H1 (cell line): ENCODE data around the gene TSC22D3. TPM values are rescaled to one million over a fixed set of nuclear protein-coding genes. Genes with fewer than 3 reads are reported as not detected.

ENCODE experiments used
- CTCF ChIA-PET: fragments of 300-600 bp; sonication (Branson Sonifier 250); formaldehyde crosslinking; loops from one replicate; lab custom pipeline; 2021; ENCODE audit not compliant: partially characterized antibody; lab: Charles Lee
- POLR2A ChIA-PET: fragments of 300-600 bp; sonication (Branson Sonifier 250); formaldehyde crosslinking; loops from one replicate; lab custom pipeline; 2021; ENCODE audit warnings: inconsistent platforms; ENCODE audit not compliant: partially characterized antibody; lab: Charles Lee
- DNase-seq, 2 experiments: peaks; one replicate each; pipeline versions ENCODE4 v3.0.0 to v3.0.0-alpha.2; 2010 to 2022; ENCODE audit warnings: low spot score in 2 of 2, low read depth in 1 of 2, mixed read lengths in 1 of 2
- FAIRE-seq: peaks from 2 replicates; lab custom pipeline; 2011; peaks lifted over from hg19 to GRCh38; lab: Jason Lieb, UNC
- H2AFZ ChIP-seq: 2 replicates; pipeline ENCODE4 v1.8.1; 2012; ENCODE audit warnings: low read length, inconsistent platforms
- H2AK5ac ChIP-seq: 2 replicates; pipeline ENCODE4 v1.6.1; 2013; ENCODE audit warnings: low read depth, low read length
- H2BK120ac ChIP-seq: replicated peaks from 2 replicates; pipeline ENCODE3; 2013; ENCODE audit warnings: low read depth, low read length, inconsistent platforms
- H2BK12ac ChIP-seq: 2 replicates; pipeline ENCODE4 v1.6.1; 2013; ENCODE audit warnings: low read depth, low read length
- H2BK15ac ChIP-seq: 2 replicates; pipeline ENCODE4 v1.6.1; 2013; ENCODE audit warnings: low read length
- H2BK20ac ChIP-seq: 2 replicates; pipeline ENCODE4 v1.6.1; 2013; ENCODE audit warnings: low read length
- H2BK5ac ChIP-seq: 2 replicates; pipeline ENCODE4 v1.6.1; 2013; ENCODE audit warnings: low read depth, low read length
- H3K14ac ChIP-seq: 2 replicates; pipeline ENCODE4 v1.6.1; 2013; ENCODE audit warnings: inconsistent platforms; ENCODE audit not compliant: insufficient read length
- H3K18ac ChIP-seq: 2 replicates; pipeline ENCODE4 v1.6.1; 2013; ENCODE audit warnings: low read length; ENCODE audit errors: extremely low read depth
- H3K23ac ChIP-seq: 2 replicates; pipeline ENCODE4 v1.6.1; 2013; ENCODE audit warnings: inconsistent platforms; ENCODE audit not compliant: insufficient read length
- H3K23me2 ChIP-seq: 2 replicates; pipeline ENCODE4 v1.6.1; 2013; ENCODE audit warnings: low read depth, low read length
- H3K27ac ChIP-seq: 2 replicates; pipeline ENCODE4 v1.6.1; 2011; ENCODE audit warnings: low read depth, low read length, inconsistent platforms
- H3K27me3 ChIP-seq, 4 experiments: replicated peaks in 1 of 4; 1 replicate in 1 of 4; 2 replicates in 3 of 4; pipeline versions ENCODE4 v1.6.1 to v1.8.1; 2011 to 2013; ENCODE audit warnings: low read length in 3 of 4, mild to moderate bottlenecking in 3 of 4, inconsistent platforms in 2 of 4, mixed read lengths in 2 of 4, moderate library complexity in 1 of 4; ENCODE audit not compliant: control insufficient read depth in 3 of 4, insufficient read depth in 3 of 4; ENCODE audit errors: extremely low read depth in 1 of 4
- H3K36me3 ChIP-seq, 4 experiments: 2 replicates each; pipeline versions ENCODE4 v1.6.1 to v1.8.1; 2011 to 2013; ENCODE audit warnings: mild to moderate bottlenecking in 4 of 4, low read length in 3 of 4, moderate library complexity in 2 of 4, control low read depth in 1 of 4, inconsistent platforms in 1 of 4; ENCODE audit not compliant: insufficient read depth in 4 of 4, control insufficient read depth in 2 of 4
- H3K4ac ChIP-seq: replicated peaks from 2 replicates; pipeline ENCODE3; 2013; ENCODE audit warnings: low read length, low read depth, mixed read lengths, inconsistent platforms; ENCODE audit not compliant: insufficient read length
- H3K4me1 ChIP-seq, 4 experiments: replicated peaks in 1 of 4; 1 replicate in 1 of 4; 2 replicates in 3 of 4; pipeline versions ENCODE4 v1.6.1 to v1.8.1; 2011 to 2013; ENCODE audit warnings: low read length in 3 of 4, inconsistent platforms in 2 of 4, mixed read lengths in 1 of 4; ENCODE audit not compliant: insufficient read depth in 4 of 4, control insufficient read depth in 3 of 4
- H3K4me2 ChIP-seq, 2 experiments: 2 replicates each; pipeline versions ENCODE4 v1.6.1 to v1.8.1; 2011 to 2013; ENCODE audit warnings: low read depth in 2 of 2, low read length in 2 of 2, control low read depth in 1 of 2, inconsistent platforms in 1 of 2, mild to moderate bottlenecking in 1 of 2; ENCODE audit not compliant: insufficient read depth in 1 of 2
- H3K4me3 ChIP-seq, 4 experiments: fragments of 200-600, 300-600 bp in 1 of 4; sonication (generic), shearing (Covaris generic), sonication (Bioruptor Twin) in 1 of 4; 2 replicates each; pipeline versions ENCODE4 v1.5.1 to v1.8.1; 2011 to 2016; ENCODE audit warnings: low read length in 4 of 4, low read depth in 3 of 4, control low read depth in 2 of 4, inconsistent platforms in 2 of 4, mild to moderate bottlenecking in 2 of 4, mixed read lengths in 1 of 4, moderate library complexity in 1 of 4; ENCODE audit not compliant: insufficient read depth in 2 of 4; ENCODE audit errors: extremely low read depth in 1 of 4
- H3K56ac ChIP-seq: replicated peaks from 2 replicates; pipeline ENCODE3; 2013; ENCODE audit warnings: low read depth, mild to moderate bottlenecking, mixed read lengths, low read length, inconsistent platforms; ENCODE audit not compliant: insufficient read length
- H3K79me1 ChIP-seq: 2 replicates; pipeline ENCODE4 v1.6.1; 2013; ENCODE audit warnings: low read depth, low read length, control low read depth
- H3K79me2 ChIP-seq, 2 experiments: 2 replicates each; pipeline versions ENCODE4 v1.6.1 to v1.8.1; 2012 to 2013; ENCODE audit warnings: low read length in 2 of 2, mild to moderate bottlenecking in 2 of 2, inconsistent platforms in 1 of 2; ENCODE audit not compliant: insufficient read depth in 2 of 2, control insufficient read depth in 1 of 2
- H3K9ac ChIP-seq, 4 experiments: replicated peaks in 1 of 4; 1 replicate in 1 of 4; 2 replicates in 3 of 4; pipeline versions ENCODE4 v1.6.1 to v1.8.1; 2011 to 2013; ENCODE audit warnings: low read depth in 3 of 4, low read length in 3 of 4, control low read depth in 2 of 4, mild to moderate bottlenecking in 2 of 4, moderate library complexity in 2 of 4, inconsistent platforms in 1 of 4; ENCODE audit errors: extremely low read depth in 1 of 4
- H3K9me3 ChIP-seq, 2 experiments: 2 replicates each; pipeline versions ENCODE4 v1.6.1 to v1.8.1; 2012 to 2013; ENCODE audit warnings: mild to moderate bottlenecking in 2 of 2, moderate library complexity in 2 of 2, control low read depth in 1 of 2, inconsistent platforms in 1 of 2, low read depth in 1 of 2, low read length in 1 of 2, mixed read lengths in 1 of 2; ENCODE audit not compliant: insufficient read depth in 2 of 2
- H4K20me1 ChIP-seq, 2 experiments: replicated peaks in 1 of 2; 2 replicates each; pipeline versions ENCODE3 to v1.8.1; 2011 to 2013; ENCODE audit warnings: inconsistent platforms in 2 of 2, low read length in 2 of 2, mild to moderate bottlenecking in 1 of 2; ENCODE audit not compliant: insufficient read depth in 2 of 2, control insufficient read depth in 1 of 2
- H4K5ac ChIP-seq: 2 replicates; pipeline ENCODE4 v1.6.1; 2013; ENCODE audit warnings: low read length, low read depth, mixed read lengths, inconsistent platforms; ENCODE audit not compliant: insufficient read length
- H4K8ac ChIP-seq: 2 replicates; pipeline ENCODE4 v1.8.0; 2013; ENCODE audit warnings: mild to moderate bottlenecking, moderate library complexity, low read length, inconsistent platforms; ENCODE audit not compliant: insufficient read depth; ENCODE audit errors: extremely low read depth
- H4K91ac ChIP-seq: replicated peaks from 2 replicates; pipeline ENCODE3; 2013; ENCODE audit warnings: low read length, mixed read lengths, inconsistent platforms; ENCODE audit not compliant: insufficient read length
- ATF2 ChIP-seq: IDR thresholded peaks from 2 replicates; pipeline ENCODE4 v1.6.1; 2012; ENCODE audit warnings: low read length, inconsistent platforms
- CHD1 ChIP-seq: IDR thresholded peaks from 2 replicates; pipeline ENCODE4 v1.6.1; 2012; ENCODE audit warnings: low read depth, low read length, improper control_type of control experiment
- CTBP2 ChIP-seq: IDR thresholded peaks from 2 replicates; pipeline ENCODE4 v1.7.0; 2011; ENCODE audit warnings: borderline replicate concordance, mild to moderate bottlenecking, moderate library complexity, mixed read lengths, low read length; ENCODE audit not compliant: insufficient read depth, insufficient read length
- GABPA ChIP-seq: IDR thresholded peaks from 2 replicates; pipeline ENCODE4 v1.6.1; 2011; ENCODE audit warnings: mild to moderate bottlenecking, low read length, moderate library complexity, borderline replicate concordance; ENCODE audit not compliant: insufficient read depth
- GTF2F1 ChIP-seq: IDR thresholded peaks from 2 replicates; pipeline ENCODE4 v1.6.1; 2012; ENCODE audit warnings: low read depth, low read length, improper control_type of control experiment, borderline replicate concordance
- POLR2AphosphoS5 ChIP-seq: IDR thresholded peaks from 2 replicates; pipeline ENCODE4 v1.6.1; 2011; ENCODE audit warnings: low read depth, low read length
- SP1 ChIP-seq: IDR thresholded peaks from 2 replicates; pipeline ENCODE4 v1.6.1; 2011; ENCODE audit warnings: low read depth, low read length
- TCF12 ChIP-seq: IDR thresholded peaks from 2 replicates; pipeline ENCODE4 v1.6.1; 2011; ENCODE audit warnings: low read depth, mild to moderate bottlenecking, low read length
- TEAD4 ChIP-seq: IDR thresholded peaks from 2 replicates; pipeline ENCODE4 v1.6.1; 2012; ENCODE audit warnings: low read depth, low read length, inconsistent platforms, mixed read lengths
- YY1 ChIP-seq: IDR thresholded peaks from 2 replicates; pipeline ENCODE4 v1.6.1; 2011; ENCODE audit warnings: low read depth, mild to moderate bottlenecking, low read length
- WGBS, 2 experiments: shearing (Covaris generic) in 1 of 2; methylation state at CpG; one replicate each; pipeline versions ENCODE4 v1.1.6 to v1.1.7; 2013 to 2015; ENCODE audit warnings: low lambda C conversion rate in 2 of 2, mixed read lengths in 2 of 2, inconsistent platforms in 1 of 2, low coverage in 1 of 2, missing lambda C conversion rate in 1 of 2; ENCODE audit not compliant: insufficient replicate concordance in 2 of 2, insufficient coverage in 1 of 2, insufficient read length in 1 of 2; ENCODE audit errors: extremely low coverage in 1 of 2, missing lambda C conversion rate in 1 of 2; 5-methylcytosine and 5-hydroxymethylcytosine counted together
- polyA plus RNA-seq, 7 experiments: library from polyadenylated mRNA; depleted of rRNA in 3 of 7; stranded (reverse) in 5 of 7; unstranded in 2 of 7; fragments of >200 nt in 5 of 7; fragments of 200-250 nt in 2 of 7; gene quantifications; 1 replicate in 5 of 7; 2 replicates in 1 of 7; 4 replicates in 1 of 7; pipeline versions ENCODE4 v1.2.1 to v1.2.3, GENCODE V29; 2011 to 2013; ENCODE audit warnings: missing spikeins in 2 of 7, mixed read lengths in 2 of 7
- total RNA-seq: library from RNA; stranded (reverse); fragmentation: NEBNext Ultra II Directional; extraction: Animal tissue kit (Norgen Biotek cat#: 25700); gene quantifications from 2 replicates; pipeline ENCODE4 v1.2.1, GENCODE V29; 2021

Gene TSC22D3
- total and polyA plus RNA-seq, 2 of the 8 experiments (the other 6 are each of a cell fraction or from before 2014, with no cell fraction given): 7.6 to 12.9 TPM

GRCh38 chrX:107733686-107734085 is 41.9 kb downstream of the TSC22D3 start:
- FAIRE-seq: no peak
- no peak overlapping the region for H2BK5ac ChIP-seq
- H3K79me2 ChIP-seq: no peaks in the 10 kb centered on the region
- no peak overlapping the region for H2BK120ac ChIP-seq
- H2BK15ac ChIP-seq: no peak overlapping the region
- H4K91ac ChIP-seq: no peak overlapping the region
- H2BK20ac ChIP-seq: no peak overlapping the region
- H3K4me1 ChIP-seq: peaks cover 0 to 20% (median 10%) of the 10 kb centered on the region in 4 experiments; a peak in 6 of 7 replicates
- H3K23ac ChIP-seq: no peak overlapping the region
- H3K14ac ChIP-seq: no peak overlapping the region
- no peak overlapping the region for H3K4ac ChIP-seq
- no peak overlapping the region for H2BK12ac ChIP-seq
- no peaks in the 10 kb centered on the region for H3K79me1 ChIP-seq
- no peak overlapping the region for H3K18ac ChIP-seq
- no peaks in the 10 kb centered on the region for H4K20me1 ChIP-seq
- no peak overlapping the region for H2AFZ ChIP-seq
- H3K23me2 ChIP-seq: no peaks in the 10 kb centered on the region
- no peak overlapping the region for H3K56ac ChIP-seq
- no peaks in the 10 kb centered on the region for H3K36me3 ChIP-seq
- ChIA-PET CTCF (interaction anchor here (1.1 to 1.3 kb wide), 3 partner anchors 17 to 61 kb away, joined by 4 to 6 read pairs (median 4); no protein-coding TSS in a partner anchor), POLR2A (interaction anchor here (0.7 to 1.7 kb wide), 3 partner anchors 14 to 17 kb away, joined by 3 to 6 read pairs (median 3); no protein-coding TSS in a partner anchor)
- H2AK5ac ChIP-seq: no peak overlapping the region
- WGBS, 2 experiments: 100% methylated on average over 1 of the region's 4 CpGs; no CpG with 5 or more reads in 1 of the 2 experiments
- H4K8ac ChIP-seq: no peak overlapping the region
- H3K27me3 ChIP-seq: no peaks in the 10 kb centered on the region
- H3K4me2 ChIP-seq: no peak overlapping the region
- no peak overlapping the region for H3K4me3 ChIP-seq
- H3K9ac ChIP-seq: no peak overlapping the region
- H4K5ac ChIP-seq: no peak overlapping the region
- no peaks in the 10 kb centered on the region for H3K9me3 ChIP-seq
- no peak overlapping the region for H3K27ac ChIP-seq
- no peak for DNase-seq
- no peak for TF ChIP-seq ATF2
- no peak for TF ChIP-seq TCF12
- TF ChIP-seq CTBP2: no peak
- TF ChIP-seq GTF2F1: no peak
- no peak for TF ChIP-seq POLR2AphosphoS5
- no peak for TF ChIP-seq GABPA
- TF ChIP-seq CHD1: no peak
- no peak for TF ChIP-seq TEAD4
- TF ChIP-seq YY1: no peak
- TF ChIP-seq SP1: no peak
